ENCODE data around the gene WNT5B. TPM values are rescaled to one million over a fixed set of nuclear protein-coding genes. Genes with fewer than 3 reads are reported as not detected.

WNT5B gene
- total RNA-seq, 3 donors from 2014 or later, result 2.7 to 10.8 (median 4.7) TPM

- Histone ChIP-seq H3K4me1 (ENCODE audit: low read depth) (peaks cover 13% of the 10 kb centered on the region), H3K4me3 (no peak overlapping the region), H3K36me3 (ENCODE audit: low read depth) (no peaks in the 10 kb centered on the region), H3K9me3 (no peaks in the 10 kb centered on the region)
- intact Hi-C loops (cut with DNase I, micrococcal nuclease), result loop anchor here in 1 of 2 donors (10.0 kb wide), 1 partner anchor 302 kb away; no protein-coding TSS in a partner anchor
- no peak for DNase-seq
- TF ChIP-seq CTCF (IDR thresholded peaks at IDR 0.05), result no peak
- ATAC-seq, result no peak
These were observed 3.7 kb downstream of the WNT5B start for GRCh38 chr12:1632702-1633101.

GRCh38 chr12:1633459-1633858 lies 4.4 kb downstream of the WNT5B start:
- Histone ChIP-seq H3K9me3 (no peaks in the 10 kb centered on the region), H3K36me3 (ENCODE audit: low read depth) (no peaks in the 10 kb centered on the region), H3K4me3 (no peak overlapping the region), H3K4me1 (ENCODE audit: low read depth) (peaks cover 13% of the 10 kb centered on the region)
- DNase-seq (no peak), ATAC-seq (no peak)
- intact Hi-C loops (cut with DNase I, micrococcal nuclease), result loop anchor here in 1 of 2 donors (10.0 kb wide), 1 partner anchor 301 kb away; no protein-coding TSS in a partner anchor
- TF ChIP-seq CTCF (IDR thresholded peaks at IDR 0.05), result no peak

- Histone ChIP-seq H3K36me3 (ENCODE audit: low read depth) (no peaks in the 10 kb centered on the region), H3K4me3 (no peak overlapping the region), H3K4me1 (ENCODE audit: low read depth) (peaks cover 13% of the 10 kb centered on the region), H3K9me3 (no peaks in the 10 kb centered on the region)
- intact Hi-C loops (cut with DNase I, micrococcal nuclease), result loop anchor here in 1 of 2 donors (10.0 kb wide), 1 partner anchor 301 kb away; no protein-coding TSS in a partner anchor
- DNase-seq (no peak), ATAC-seq (no peak)
- no peak for TF ChIP-seq CTCF (IDR thresholded peaks at IDR 0.05)
These were observed 5.1 kb downstream of the WNT5B start for GRCh38 chr12:1634149-1634548.

- peak; percentile 58 for TF ChIP-seq CTCF (IDR thresholded peaks at IDR 0.05)
- ATAC-seq (peak; percentile 78), DNase-seq (peak; percentile 77 to 86 (median 85))
- H3K4me1 ChIP-seq (ENCODE audit: low read depth), result peaks cover 11% of the 10 kb centered on the region
- intact Hi-C loops (cut with DNase I, micrococcal nuclease), result loop anchor here in 1 of 2 donors (5.0 to 10.0 kb wide), 2 partner anchors 158 to 300 kb away; no protein-coding TSS in a partner anchor
- no peak overlapping the region for H3K4me3 ChIP-seq
- H3K36me3 ChIP-seq (ENCODE audit: low read depth), result no peaks in the 10 kb centered on the region
- H3K9me3 ChIP-seq, result no peaks in the 10 kb centered on the region
These were observed 5.7 kb downstream of the WNT5B start for GRCh38 chr12:1634590-1635191.

- Histone ChIP-seq H3K4me3 (no peak overlapping the region), H3K36me3 (ENCODE audit: low read depth) (no peaks in the 10 kb centered on the region), H3K4me1 (ENCODE audit: low read depth) (peaks cover 3% of the 10 kb centered on the region), H3K9me3 (no peaks in the 10 kb centered on the region)
- DNase-seq (no peak), ATAC-seq (no peak)
- no peak for TF ChIP-seq CTCF (IDR thresholded peaks at IDR 0.05)
- intact Hi-C loops (cut with DNase I, micrococcal nuclease), result loop anchor here in 1 of 2 donors (5.0 to 10.0 kb wide), 2 partner anchors 157 to 299 kb away; no protein-coding TSS in a partner anchor
These were observed 6.5 kb downstream of the WNT5B start for GRCh38 chr12:1635301-1636095.
